ENCODE results near the gene ABCA4.

The ABCA4 gene

GRCh38 chr1:94083681-94084080, 37.3 kb downstream of the ABCA4 start:
- no peak for DNase-seq (ENCODE audit: low read depth)

- peak; percentile 27 for DNase-seq (ENCODE audit: low read depth)
Measured at GRCh38 chr1:94081566-94082344, 39.2 kb downstream of the ABCA4 start.

- DNase-seq (ENCODE audit: low read depth) = no peak
Measured at GRCh38 chr1:94079989-94080388, 41.0 kb downstream of the ABCA4 start.

GRCh38 chr1:94079080-94079940, 41.6 kb downstream of the ABCA4 start:
- DNase-seq (ENCODE audit: low read depth) = no peak

- DNase-seq (ENCODE audit: low read depth) = no peak
Measured at GRCh38 chr1:94072840-94073522, 48.0 kb downstream of the ABCA4 start.

GRCh38 chr1:94071976-94072375, 49.0 kb downstream of the ABCA4 start:
- no peak for DNase-seq (ENCODE audit: low read depth)

- DNase-seq (ENCODE audit: low read depth) = no peak
Measured at GRCh38 chr1:94071391-94071790, 49.6 kb downstream of the ABCA4 start.

- DNase-seq (ENCODE audit: low read depth) = no peak
Measured at GRCh38 chr1:94070865-94071264, 50.1 kb downstream of the ABCA4 start.

- DNase-seq (ENCODE audit: low read depth) = no peak
Measured at GRCh38 chr1:94069919-94070285, 51.0 kb downstream of the ABCA4 start.

GRCh38 chr1:94068999-94069918, 51.7 kb downstream of the ABCA4 start:
- no peak for DNase-seq (ENCODE audit: low read depth)

GRCh38 chr1:94068096-94068998, 52.6 kb downstream of the ABCA4 start:
- peak; percentile 39 for DNase-seq (ENCODE audit: low read depth)

GRCh38 chr1:94067196-94067595, 53.8 kb downstream of the ABCA4 start:
- no peak for DNase-seq (ENCODE audit: low read depth)

GRCh38 chr1:94063379-94063778, 57.6 kb downstream of the ABCA4 start:
- DNase-seq (ENCODE audit: low read depth) = no peak

GRCh38 chr1:94061513-94062443, 59.2 kb downstream of the ABCA4 start:
- peak; percentile 76 for DNase-seq (ENCODE audit: low read depth)

GRCh38 chr1:94060720-94061119, 60.2 kb downstream of the ABCA4 start:
- DNase-seq (ENCODE audit: low read depth) = no peak

GRCh38 chr1:94058766-94059165, 62.2 kb downstream of the ABCA4 start:
- DNase-seq (ENCODE audit: low read depth) = no peak

- DNase-seq (ENCODE audit: low read depth) = no peak
Measured at GRCh38 chr1:94056996-94057395, 64.0 kb downstream of the ABCA4 start.

- no peak for DNase-seq (ENCODE audit: low read depth)
Measured at GRCh38 chr1:94056171-94056570, 64.8 kb downstream of the ABCA4 start.

- DNase-seq (ENCODE audit: low read depth) = peak; percentile 55
Measured at GRCh38 chr1:94055459-94056122, 65.4 kb downstream of the ABCA4 start.

Data from HS-27A (cell line).